Gastroesophageal sphincter (tissue), 3 donors: ENCODE results near the gene CD300H.

Experiments used
- EP300 ChIP-seq: sonication (generic); formaldehyde crosslinking; IDR thresholded peaks from one replicate; pipeline ENCODE4 v1.6.1; 2017; ENCODE audit warnings: antibody characterized with exemption, mild to moderate bottlenecking
- POLR2A ChIP-seq, 2 donors: fragments of 450-650 bp; IDR thresholded peaks; one replicate each; pipeline ENCODE4 v1.6.1; 2017; ENCODE audit warnings: antibody characterized with exemption in 2 of 2, mild to moderate bottlenecking in 2 of 2, moderate library complexity in 1 of 2
- POLR2AphosphoS5 ChIP-seq: sonication (generic); formaldehyde crosslinking; IDR thresholded peaks from one replicate; pipeline ENCODE4 v1.6.1; 2017; ENCODE audit warnings: antibody characterized with exemption
- TF ChIP-seq, protein P1 (sequence below), 4 experiments: fragments of 200-600 bp in 2 of 4; fragments of 450-650 bp in 2 of 4; sonication (generic) in 1 of 4; IDR thresholded peaks; one replicate each; pipeline ENCODE4 v1.5.1; 2017 to 2019; ENCODE audit warnings: antibody characterized with exemption in 4 of 4, mild to moderate bottlenecking in 2 of 4, moderate library complexity in 2 of 4

DNA sequence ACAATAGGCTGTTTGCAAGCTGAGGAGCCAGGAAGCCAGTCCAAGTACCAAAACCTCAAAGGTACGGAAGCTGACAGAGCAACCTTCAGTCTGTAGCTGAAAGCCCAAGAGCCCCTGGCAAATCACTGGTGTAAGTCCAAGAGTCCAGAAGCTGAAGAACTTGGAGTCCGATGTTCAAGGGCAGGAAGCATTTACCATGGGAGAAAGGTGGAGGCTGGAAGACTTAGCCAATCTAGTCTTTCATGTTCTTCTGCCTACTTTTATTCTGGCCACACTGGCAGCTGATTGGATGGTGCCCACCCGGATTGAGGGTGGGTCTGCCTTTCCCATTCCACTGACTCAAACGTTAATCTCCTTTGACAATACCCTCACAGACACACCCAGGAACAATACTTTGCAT lies 51.4 kb downstream of the CD300H start:
- TF ChIP-seq, protein P1, sequence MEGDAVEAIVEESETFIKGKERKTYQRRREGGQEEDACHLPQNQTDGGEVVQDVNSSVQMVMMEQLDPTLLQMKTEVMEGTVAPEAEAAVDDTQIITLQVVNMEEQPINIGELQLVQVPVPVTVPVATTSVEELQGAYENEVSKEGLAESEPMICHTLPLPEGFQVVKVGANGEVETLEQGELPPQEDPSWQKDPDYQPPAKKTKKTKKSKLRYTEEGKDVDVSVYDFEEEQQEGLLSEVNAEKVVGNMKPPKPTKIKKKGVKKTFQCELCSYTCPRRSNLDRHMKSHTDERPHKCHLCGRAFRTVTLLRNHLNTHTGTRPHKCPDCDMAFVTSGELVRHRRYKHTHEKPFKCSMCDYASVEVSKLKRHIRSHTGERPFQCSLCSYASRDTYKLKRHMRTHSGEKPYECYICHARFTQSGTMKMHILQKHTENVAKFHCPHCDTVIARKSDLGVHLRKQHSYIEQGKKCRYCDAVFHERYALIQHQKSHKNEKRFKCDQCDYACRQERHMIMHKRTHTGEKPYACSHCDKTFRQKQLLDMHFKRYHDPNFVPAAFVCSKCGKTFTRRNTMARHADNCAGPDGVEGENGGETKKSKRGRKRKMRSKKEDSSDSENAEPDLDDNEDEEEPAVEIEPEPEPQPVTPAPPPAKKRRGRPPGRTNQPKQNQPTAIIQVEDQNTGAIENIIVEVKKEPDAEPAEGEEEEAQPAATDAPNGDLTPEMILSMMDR (IDR thresholded peaks at IDR 0.05) = no peak
- TF ChIP-seq POLR2A (IDR thresholded peaks at IDR 0.05) (no peak), POLR2AphosphoS5 (no peak), EP300 (no peak)
